ENCODE measurements around the gene CDH24. TPM values are rescaled to one million over a fixed set of nuclear protein-coding genes. Genes with fewer than 3 reads are reported as not detected.

The CDH24 gene
- total RNA-seq, 2 donors from 2014 or later, result 4.9 to 9.9 TPM

GRCh38 chr14:23021889-23022442 is 35.4 kb downstream of the CDH24 start:
- no peaks in the 10 kb centered on the region for H3K27me3 ChIP-seq
- H3K27ac ChIP-seq, result no peak overlapping the region
- TF ChIP-seq CTCF (IDR thresholded peaks at IDR 0.05) (no peak), POLR2A (IDR thresholded peaks at IDR 0.05) (no peak)
- DNase-seq (no peak), ATAC-seq (no peak)
- H3K9me3 ChIP-seq, result no peaks in the 10 kb centered on the region
- peaks cover 0 to 8% of the 10 kb centered on the region in 2 donors for H3K36me3 ChIP-seq (replicated peaks in 1 of 2; ENCODE audit: insufficient read depth in 1 of 2, low read depth in 2 of 2)
- no peak overlapping the region for H3K4me3 ChIP-seq
- intact Hi-C loops (cut with DNase I), result no loop called here
- no peaks in the 10 kb centered on the region for H3K4me1 ChIP-seq
- 66 to 67% methylated on average over 7 of the region's 7 CpGs for WGBS, 2 donors

GRCh38 chr14:23021434-23021833 is 35.9 kb downstream of the CDH24 start:
- no peaks in the 10 kb centered on the region for H3K9me3 ChIP-seq
- H3K4me1 ChIP-seq, result no peaks in the 10 kb centered on the region
- no peaks in the 10 kb centered on the region for H3K27me3 ChIP-seq
- WGBS, 2 donors, result 74 to 79% methylated on average over 9 of the region's 9 CpGs
- H3K4me3 ChIP-seq, result no peak overlapping the region
- no peak for DNase-seq
- TF ChIP-seq POLR2A (IDR thresholded peaks at IDR 0.05) (no peak), CTCF (IDR thresholded peaks at IDR 0.05) (no peak)
- H3K27ac ChIP-seq, result no peak overlapping the region
- H3K36me3 ChIP-seq (replicated peaks in 1 of 2; ENCODE audit: insufficient read depth in 1 of 2, low read depth in 2 of 2), result peaks cover 0 to 8% of the 10 kb centered on the region in 2 donors
- ATAC-seq, result no peak
- intact Hi-C loops (cut with DNase I), result no loop called here

- intact Hi-C loops (cut with DNase I), result no loop called here
- 84 to 95% methylated on average over 7 of the region's 7 CpGs for WGBS, 2 donors
- H3K9me3 ChIP-seq, result no peaks in the 10 kb centered on the region
These were observed 36.9 kb downstream of the CDH24 start for GRCh38 chr14:23020143-23021128.

GRCh38 chr14:23018107-23018506 is 39.2 kb downstream of the CDH24 start:
- intact Hi-C loops (cut with DNase I), result no loop called here
- TF ChIP-seq CTCF (IDR thresholded peaks at IDR 0.05), result no peak
- no peak for TF ChIP-seq POLR2A (IDR thresholded peaks at IDR 0.05)

More at GRCh38 chr14:23020143-23021128, 36.9 kb downstream of the CDH24 start:
- ATAC-seq, result no peak
- Histone ChIP-seq H3K27ac (no peak overlapping the region), H3K27me3 (no peaks in the 10 kb centered on the region), H3K36me3 (replicated peaks in 1 of 2; ENCODE audit: insufficient read depth in 1 of 2, low read depth in 2 of 2) (peaks cover 0 to 1% of the 10 kb centered on the region in 2 donors), H3K4me1 (no peaks in the 10 kb centered on the region), H3K4me3 (no peak overlapping the region)
- no peak for DNase-seq
- no peak for TF ChIP-seq CTCF (IDR thresholded peaks at IDR 0.05)

More at GRCh38 chr14:23018107-23018506, 39.2 kb downstream of the CDH24 start:
- ATAC-seq (no peak), DNase-seq (no peak)
- H3K27ac ChIP-seq, result no peak overlapping the region
- no peaks in the 10 kb centered on the region for H3K4me1 ChIP-seq
- H3K9me3 ChIP-seq, result no peaks in the 10 kb centered on the region
- H3K4me3 ChIP-seq, result no peak overlapping the region
- H3K27me3 ChIP-seq, result no peaks in the 10 kb centered on the region
- H3K36me3 ChIP-seq (replicated peaks in 1 of 2; ENCODE audit: insufficient read depth in 1 of 2, low read depth in 2 of 2), result no peaks in the 10 kb centered on the region

Data from body of pancreas (tissue), 4 donors.